Prostate gland (tissue), 2 donors: ENCODE measurements around the gene KPNA4.

Experiments
- CTCF ChIP-seq, 4 experiments: fragments of 200-600 bp in 2 of 4; fragments of 450-650 bp in 2 of 4; sonication (generic) in 2 of 4; IDR thresholded peaks; 1 replicate in 3 of 4; 2 replicates in 1 of 4; pipeline ENCODE4 v1.5.1; 2016 to 2019; ENCODE audit warnings: antibody characterized with exemption in 4 of 4, mild to moderate bottlenecking in 2 of 4, moderate library complexity in 2 of 4
- POLR2A ChIP-seq: fragments of 450-650 bp; IDR thresholded peaks from one replicate; pipeline ENCODE4 v1.6.1; 2016; ENCODE audit warnings: antibody characterized with exemption, mild to moderate bottlenecking

- TF ChIP-seq CTCF (IDR thresholded peaks at IDR 0.05) (no peak), POLR2A (no peak)
Measured at GRCh38 chr3:160583451-160583850, 18.1 kb upstream of the KPNA4 start.
